Transverse colon (tissue), 4 donors: ENCODE measurements around the gene P2RY2. TPM values are rescaled to one million over a fixed set of nuclear protein-coding genes. Genes with fewer than 3 reads are reported as not detected.
"Not testable (repeated sequence)": the region's sequence is repeated elsewhere in the genome, so short reads cannot be mapped to it uniquely, and the experiment has no call there.

Source experiments
- DNase-seq: peaks from one replicate; pipeline ENCODE4 v3.0.0-alpha.2; 2019
- H3K27ac ChIP-seq, 4 donors: fragments of 200-600 bp; sonication (generic); 2 replicates each; pipeline ENCODE4 v1.5.1; 2016 to 2018; ENCODE audit warnings: inconsistent platforms in 4 of 4
- H3K27me3 ChIP-seq: fragments of 200-600 bp; sonication (generic); 2 replicates; pipeline ENCODE4 v1.5.1; 2017; ENCODE audit warnings: inconsistent platforms
- H3K36me3 ChIP-seq, 4 donors: fragments of 200-600 bp; sonication (generic); 2 replicates each; pipeline ENCODE4 v1.5.1; 2017 to 2019; ENCODE audit warnings: inconsistent platforms in 4 of 4
- H3K4me1 ChIP-seq, 4 donors: fragments of 200-600 bp; sonication (generic); 2 replicates each; pipeline ENCODE4 v1.5.1; 2017 to 2020; ENCODE audit warnings: inconsistent platforms in 4 of 4
- H3K4me3 ChIP-seq, 4 donors: fragments of 200-600 bp; sonication (generic); 1 replicate in 1 of 4; 2 replicates in 3 of 4; pipeline versions ENCODE4 v1.5.1 to v1.6.1; 2017 to 2019; ENCODE audit warnings: inconsistent platforms in 4 of 4
- H3K9me3 ChIP-seq, 2 donors: fragments of 200-600 bp; sonication (generic); 2 replicates each; pipeline ENCODE4 v1.5.1; 2017 to 2019; ENCODE audit warnings: inconsistent platforms in 2 of 2
- CTCF ChIP-seq, 5 experiments: fragments of 200-600 bp in 3 of 5; fragments of 450-650 bp in 2 of 5; sonication (generic) in 3 of 5; IDR thresholded peaks; 1 replicate in 2 of 5; 2 replicates in 3 of 5; pipeline ENCODE4 v1.5.1; 2016 to 2017; ENCODE audit warnings: antibody characterized with exemption in 5 of 5, inconsistent platforms in 3 of 5, mild to moderate bottlenecking in 2 of 5, moderate library complexity in 1 of 5
- EP300 ChIP-seq: sonication (generic); formaldehyde crosslinking; IDR thresholded peaks from one replicate; pipeline ENCODE4 v1.6.1; 2017; ENCODE audit warnings: antibody characterized with exemption, low read depth
- POLR2A ChIP-seq: fragments of 450-650 bp; IDR thresholded peaks from one replicate; pipeline ENCODE4 v1.6.1; 2016; ENCODE audit warnings: antibody characterized with exemption, mild to moderate bottlenecking, moderate library complexity
- POLR2AphosphoS5 ChIP-seq, 3 donors: sonication (generic); formaldehyde crosslinking; IDR thresholded peaks; one replicate each; pipeline ENCODE4 v1.6.1; 2016; ENCODE audit warnings: antibody characterized with exemption in 3 of 3
- WGBS, 2 donors: methylation state at CpG; one replicate each; pipeline ENCODE4 v1.1.5; 2018; ENCODE audit warnings: low coverage in 1 of 2; 5-methylcytosine and 5-hydroxymethylcytosine counted together
- in situ Hi-C, 4 donors: fragments of 200-750 bp; cut with MboI; loops; one replicate each; pipeline versions ENCODE4 v1.15.0 to v1.15.1; 2017; ENCODE audit warnings: low sequenced_read_pairs in 3 of 4, low pct_ligation_motif_present in 1 of 4, low pct_unique_long_range_greater_than_20kb in 1 of 4
- intact Hi-C: fragments of 100-400 bp; cut with DNase I; formaldehyde crosslinking; loops from one replicate; pipeline ENCODE4 v1.15.1; 2023; ENCODE audit warnings: low total_unique reads
- total RNA-seq, 4 donors: library from RNA; depleted of rRNA; stranded (reverse); fragments of >200 nt; gene quantifications; one replicate each; pipeline ENCODE4 v1.1.0, GENCODE V29; 2016

The P2RY2 gene
- total RNA-seq, 4 donors from 2014 or later, result 8.6 to 21.4 (median 12.6) TPM

- no peaks in the 10 kb centered on the region for H3K27me3 ChIP-seq
- H3K4me1 ChIP-seq, result peaks cover 0 to 10% (median 1%) of the 10 kb centered on the region in 4 donors
- TF ChIP-seq EP300, result no peak
- TF ChIP-seq POLR2A, result peak; percentile 31
- no peaks in the 10 kb centered on the region for H3K9me3 ChIP-seq
- WGBS, 2 donors, result 82% methylated on average over 17 of the region's 17 CpGs; no CpG with 5 or more reads in 1 of the 2 donors
- no peaks in the 10 kb centered on the region for H3K36me3 ChIP-seq
- no peak within 1 kb of the TSS for H3K4me3 ChIP-seq
- H3K27ac ChIP-seq, result peak within 1 kb of the TSS; percentile 5 to 55 (median 28)
- intact Hi-C loops, result no loop called here
- peak; percentile 50 for DNase-seq
- in situ Hi-C loops, result no loop called here
These were observed 54.0 kb downstream of the P2RY2 start, which contains the start of gene P2RY6 for GRCh38 chr11:73271936-73272679. TSS of gene P2RY6 (plus strand) at chr11:73272338. CDS start at chr11:73296519, 24,181 bp downstream.

- 90% methylated on average over 7 of the region's 7 CpGs; no CpG with 5 or more reads in 1 of the 2 donors for WGBS, 2 donors
- in situ Hi-C loops (no loop called here), intact Hi-C loops (no loop called here)
- Histone ChIP-seq H3K27ac (peak overlapping the region; percentile 5 to 55 (median 28)), H3K4me1 (peaks cover 0 to 10% (median 1%) of the 10 kb centered on the region in 4 donors), H3K9me3 (no peaks in the 10 kb centered on the region), H3K27me3 (no peaks in the 10 kb centered on the region), H3K36me3 (no peaks in the 10 kb centered on the region), H3K4me3 (no peak overlapping the region)
- TF ChIP-seq CTCF (IDR thresholded peaks at IDR 0.05), result no peak
- TF ChIP-seq POLR2A, result no peak
- TF ChIP-seq EP300, result no peak
- TF ChIP-seq POLR2AphosphoS5 (IDR thresholded peaks at IDR 0.05), result no peak
- no peak for DNase-seq
These were observed 54.6 kb downstream of the P2RY2 start for GRCh38 chr11:73272680-73273038.

GRCh38 chr11:73273222-73273895, 55.3 kb downstream of the P2RY2 start:
- TF ChIP-seq EP300, result no peak
- no peak for TF ChIP-seq POLR2A
- no peak for TF ChIP-seq CTCF (IDR thresholded peaks at IDR 0.05)
- TF ChIP-seq POLR2AphosphoS5 (IDR thresholded peaks at IDR 0.05), result no peak
- in situ Hi-C loops, result no loop called here
- Histone ChIP-seq H3K9me3 (no peaks in the 10 kb centered on the region), H3K4me3 (no peak overlapping the region), H3K36me3 (no peaks in the 10 kb centered on the region), H3K27ac (peak overlapping the region in 2 of 4 donors; percentile 25 to 32), H3K27me3 (no peaks in the 10 kb centered on the region), H3K4me1 (peaks cover 0 to 10% (median 1%) of the 10 kb centered on the region in 4 donors)
- intact Hi-C loops, result no loop called here
- WGBS, 2 donors, result 73 to 80% methylated on average over 4 to 8 of the region's 8 CpGs
- DNase-seq, result no peak

GRCh38 chr11:73274191-73274590, 56.1 kb downstream of the P2RY2 start:
- DNase-seq, H3K9me3 ChIP-seq, intact Hi-C loops, in situ Hi-C loops, H3K27me3 ChIP-seq, H3K4me3 ChIP-seq, H3K36me3 ChIP-seq: not testable (repeated sequence)
- 86 to 96% methylated on average over 4 of the region's 4 CpGs for WGBS, 2 donors
- H3K27ac ChIP-seq, result peak overlapping the region in 1 of 4 donors; percentile 8
- peaks cover 0 to 10% (median 1%) of the 10 kb centered on the region in 4 donors for H3K4me1 ChIP-seq

GRCh38 chr11:73274722-73275380, 56.8 kb downstream of the P2RY2 start:
- Histone ChIP-seq H3K9me3 (no peaks in the 10 kb centered on the region), H3K4me1 (peaks cover 0 to 6% (median 1%) of the 10 kb centered on the region in 4 donors), H3K27me3 (no peaks in the 10 kb centered on the region), H3K36me3 (no peaks in the 10 kb centered on the region), H3K27ac (peak overlapping the region; percentile 8 to 37 (median 17)), H3K4me3 (no peak overlapping the region)
- no peak for DNase-seq
- in situ Hi-C loops (no loop called here), intact Hi-C loops (no loop called here)
- 83% methylated on average over 10 of the region's 11 CpGs; no CpG with 5 or more reads in 1 of the 2 donors for WGBS, 2 donors
- TF ChIP-seq EP300, result no peak
- TF ChIP-seq CTCF (IDR thresholded peaks at IDR 0.05), result no peak
- no peak for TF ChIP-seq POLR2AphosphoS5 (IDR thresholded peaks at IDR 0.05)
- no peak for TF ChIP-seq POLR2A
